Measurements from ENCODE around the gene SLC35G2.

GRCh38 chr3:136885357-136886213, 66.7 kb downstream of the SLC35G2 start:
- no peak for TF ChIP-seq CTCF (IDR thresholded peaks at IDR 0.05)
- TF ChIP-seq POLR2A (IDR thresholded peaks at IDR 0.05) = no peak

All from Peyer's patch (tissue), 4 donors.